Sigmoid colon (tissue), 7 donors: ENCODE results near the gene PEX5L. TPM values are rescaled to one million over a fixed set of nuclear protein-coding genes. Genes with fewer than 3 reads are reported as not detected.

ENCODE experiments used
- DNase-seq: peaks from one replicate; pipeline ENCODE4 v3.0.0-alpha.2; 2019
- H3K27ac ChIP-seq, 4 donors: fragments of 200-600 bp; sonication (generic); one replicate each; pipeline ENCODE4 v1.5.1; 2016 to 2019; ENCODE audit warnings: mild to moderate bottlenecking in 1 of 4
- H3K27me3 ChIP-seq, 3 donors: fragments of 200-600 bp; sonication (generic); one replicate each; pipeline ENCODE4 v1.5.1; 2019; ENCODE audit warnings: mild to moderate bottlenecking in 1 of 3
- H3K36me3 ChIP-seq, 4 donors: fragments of 200-600 bp; sonication (generic); one replicate each; pipeline ENCODE4 v1.5.1; 2016 to 2019
- H3K4me1 ChIP-seq, 4 donors: fragments of 200-600 bp; sonication (generic); one replicate each; pipeline ENCODE4 v1.5.1; 2017 to 2019
- H3K4me3 ChIP-seq, 4 donors: fragments of 200-600 bp; sonication (generic); one replicate each; pipeline ENCODE4 v1.5.1; 2017 to 2019; ENCODE audit warnings: mild to moderate bottlenecking in 2 of 4, moderate library complexity in 1 of 4
- H3K9me3 ChIP-seq, 4 donors: fragments of 200-600 bp in 3 of 4; sonication (generic) in 3 of 4; one replicate each; pipeline versions ENCODE4 v1.5.1 to v1.6.1; 2013 to 2019
- CTCF ChIP-seq, 4 experiments: fragments of 450-650 bp in 3 of 4; fragments of 200-600 bp in 1 of 4; IDR thresholded peaks; one replicate each; pipeline ENCODE4 v1.5.1; 2016 to 2019; ENCODE audit warnings: antibody characterized with exemption in 4 of 4, mild to moderate bottlenecking in 3 of 4, moderate library complexity in 2 of 4
- EP300 ChIP-seq, 4 donors: sonication (generic); formaldehyde crosslinking; IDR thresholded peaks; one replicate each; pipeline ENCODE4 v1.6.1; 2017; ENCODE audit warnings: antibody characterized with exemption in 4 of 4
- POLR2A ChIP-seq, 2 donors: fragments of 450-650 bp; IDR thresholded peaks; one replicate each; pipeline ENCODE4 v1.6.1; 2016; ENCODE audit warnings: antibody characterized with exemption in 2 of 2, mild to moderate bottlenecking in 2 of 2, moderate library complexity in 2 of 2
- POLR2AphosphoS5 ChIP-seq, 4 donors: sonication (generic); formaldehyde crosslinking; IDR thresholded peaks; one replicate each; pipeline ENCODE4 v1.6.1; 2017; ENCODE audit warnings: antibody characterized with exemption in 4 of 4
- WGBS, 2 donors: extraction: QIAGEN DNeasy Blood & Tissue Kit; methylation state at CpG; one replicate each; pipeline ENCODE4 v1.1.7; 2013; 5-methylcytosine and 5-hydroxymethylcytosine counted together
- intact Hi-C: fragments of 100-400 bp; cut with DNase I; formaldehyde crosslinking; loops from one replicate; pipeline ENCODE4 v1.15.1; 2023
- polyA plus RNA-seq, 3 donors: library from polyadenylated mRNA; stranded (reverse); fragments of 200-250 nt; gene quantifications; one replicate each; pipeline ENCODE4 v1.2.3, GENCODE V29; 2013
- total RNA-seq, 4 donors: library from RNA; depleted of rRNA; stranded (reverse); fragments of >200 nt; gene quantifications; one replicate each; pipeline ENCODE4 v1.1.0, GENCODE V29; 2016
- donor health status: healthy with polysubstance abuse.
- donor health status: Bipolar disorder and iron deficiency.
- donor health status: healthy.

Gene PEX5L
- total and polyA plus RNA-seq, 7 donors: 0.12 to 2.4 (median 0.32) TPM; not detected in 3

- intact Hi-C loops: no loop called here
- Histone ChIP-seq H3K27ac (no peak overlapping the region), H3K27me3 (no peaks in the 10 kb centered on the region), H3K36me3 (no peaks in the 10 kb centered on the region), H3K4me3 (no peak overlapping the region), H3K4me1 (no peaks in the 10 kb centered on the region), H3K9me3 (no peaks in the 10 kb centered on the region)
- no peak for TF ChIP-seq EP300 (IDR thresholded peaks at IDR 0.05)
- no peak for TF ChIP-seq POLR2A (IDR thresholded peaks at IDR 0.05)
- no peak for TF ChIP-seq CTCF (IDR thresholded peaks at IDR 0.05)
- TF ChIP-seq POLR2AphosphoS5 (IDR thresholded peaks at IDR 0.05): no peak
- no peak for DNase-seq
- WGBS, 2 donors: 82 to 84% methylated on average over 5 of the region's 5 CpGs
Measured at GRCh38 chr3:179806177-179806576, 230.6 kb downstream of the PEX5L start.

GRCh38 chr3:179801856-179802255, 234.9 kb downstream of the PEX5L start:
- Histone ChIP-seq H3K27ac (no peak overlapping the region), H3K36me3 (no peaks in the 10 kb centered on the region), H3K4me1 (no peaks in the 10 kb centered on the region), H3K9me3 (no peaks in the 10 kb centered on the region), H3K27me3 (no peaks in the 10 kb centered on the region), H3K4me3 (no peak overlapping the region)
- DNase-seq: no peak
- 87 to 92% methylated on average over 4 of the region's 4 CpGs for WGBS, 2 donors
- TF ChIP-seq POLR2AphosphoS5 (IDR thresholded peaks at IDR 0.05) (no peak), EP300 (IDR thresholded peaks at IDR 0.05) (no peak), POLR2A (IDR thresholded peaks at IDR 0.05) (no peak), CTCF (IDR thresholded peaks at IDR 0.05) (no peak)
- intact Hi-C loops: no loop called here

- Histone ChIP-seq H3K36me3 (no peaks in the 10 kb centered on the region), H3K4me3 (no peak overlapping the region), H3K27me3 (no peaks in the 10 kb centered on the region), H3K27ac (no peak overlapping the region), H3K4me1 (no peaks in the 10 kb centered on the region), H3K9me3 (no peaks in the 10 kb centered on the region)
- intact Hi-C loops: no loop called here
- TF ChIP-seq CTCF (IDR thresholded peaks at IDR 0.05): no peak
- TF ChIP-seq POLR2AphosphoS5 (IDR thresholded peaks at IDR 0.05): no peak
- TF ChIP-seq POLR2A (IDR thresholded peaks at IDR 0.05): no peak
- no peak for TF ChIP-seq EP300 (IDR thresholded peaks at IDR 0.05)
- DNase-seq: no peak
Measured at GRCh38 chr3:179801263-179801662, 235.5 kb downstream of the PEX5L start.

DNA sequence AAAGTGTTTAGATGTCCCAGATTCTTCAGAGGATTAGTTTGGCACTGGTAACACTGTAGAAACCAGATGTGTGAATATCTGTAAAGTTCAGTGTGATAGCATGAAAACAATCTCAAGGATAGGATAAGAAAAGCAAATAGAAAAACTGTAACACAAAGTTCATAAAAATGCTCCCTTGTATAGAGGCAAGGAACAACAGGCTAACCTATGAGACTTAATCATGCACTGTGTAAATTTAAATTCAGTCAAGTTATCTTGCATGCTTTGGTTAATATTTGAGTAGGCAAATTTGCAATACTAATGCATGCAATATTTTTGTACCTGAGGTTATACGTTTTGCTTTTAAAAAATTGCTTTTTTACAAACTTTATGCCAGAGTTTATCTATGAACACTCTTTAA, 239.5 kb downstream of the PEX5L start:
- Histone ChIP-seq H3K27ac (no peak overlapping the region), H3K27me3 (no peaks in the 10 kb centered on the region), H3K4me3 (no peak overlapping the region), H3K36me3 (no peaks in the 10 kb centered on the region), H3K9me3 (no peaks in the 10 kb centered on the region), H3K4me1 (no peaks in the 10 kb centered on the region)
- intact Hi-C loops: no loop called here
- WGBS, 2 donors: 5 to 59% methylated on average over 1 of the region's 1 CpG
- TF ChIP-seq POLR2AphosphoS5 (IDR thresholded peaks at IDR 0.05) (no peak), CTCF (IDR thresholded peaks at IDR 0.05) (no peak), POLR2A (IDR thresholded peaks at IDR 0.05) (no peak), EP300 (IDR thresholded peaks at IDR 0.05) (no peak)
- DNase-seq: no peak

DNA sequence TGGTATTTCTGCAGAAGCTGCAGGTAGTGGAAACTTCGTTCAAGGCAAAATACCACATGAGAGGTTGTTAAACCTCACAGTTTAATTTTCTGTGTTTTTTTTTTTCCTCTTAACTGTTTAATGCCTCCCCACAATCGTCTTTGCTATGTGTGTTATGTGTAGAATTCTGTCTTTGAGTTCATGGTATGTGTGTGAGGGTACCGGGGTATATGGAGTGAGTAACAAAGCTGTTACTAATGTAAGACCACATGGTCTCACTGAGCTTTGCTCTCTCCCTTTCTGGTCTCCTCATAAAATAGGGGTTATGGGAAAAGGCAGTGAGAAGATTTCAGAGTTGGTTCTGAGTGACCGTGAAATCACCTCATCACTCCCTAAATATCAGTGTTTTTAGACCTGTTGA, 240.3 kb downstream of the PEX5L start:
- Histone ChIP-seq H3K27me3 (no peaks in the 10 kb centered on the region), H3K4me1 (no peaks in the 10 kb centered on the region), H3K36me3 (no peaks in the 10 kb centered on the region), H3K27ac (no peak overlapping the region), H3K4me3 (no peak overlapping the region), H3K9me3 (no peaks in the 10 kb centered on the region)
- WGBS, 2 donors: 62% methylated on average over 4 of the region's 4 CpGs
- DNase-seq: no peak
- no peak for TF ChIP-seq POLR2AphosphoS5 (IDR thresholded peaks at IDR 0.05)
- TF ChIP-seq EP300 (IDR thresholded peaks at IDR 0.05): no peak
- TF ChIP-seq CTCF (IDR thresholded peaks at IDR 0.05): no peak
- TF ChIP-seq POLR2A (IDR thresholded peaks at IDR 0.05): no peak
- intact Hi-C loops: no loop called here
